Smooth muscle cell (in vitro differentiated cells): ENCODE results near the gene DLL3. TPM values are rescaled to one million over a fixed set of nuclear protein-coding genes. Genes with fewer than 3 reads are reported as not detected.

Experiments used
- DNase-seq: peaks from one replicate; lab custom pipeline; 2025; ENCODE audit not compliant: unreplicated experiment; lab: John Stamatoyannopoulos, UW
- H2AFZ ChIP-seq: fragments of 200-600 bp; sonication (generic); 2 replicates; pipeline ENCODE4 v1.6.0; 2016; ENCODE audit warnings: antibody characterized with exemption, low read depth, mild to moderate bottlenecking
- H3F3A ChIP-seq: fragments of 200-600 bp; sonication (generic); 2 replicates; pipeline ENCODE4 v1.6.0; 2017; ENCODE audit warnings: antibody characterized with exemption, low read depth
- H3K27ac ChIP-seq: fragments of 200-600 bp; sonication (generic); 2 replicates; pipeline ENCODE4 v1.5.1; 2016; ENCODE audit warnings: low read depth, mild to moderate bottlenecking
- H3K27me3 ChIP-seq: fragments of 200-600 bp; sonication (generic); 2 replicates; pipeline ENCODE4 v1.6.1; 2016; ENCODE audit warnings: low read depth, mild to moderate bottlenecking
- H3K36me3 ChIP-seq: fragments of 200-600 bp; sonication (generic); 2 replicates; pipeline ENCODE4 v1.5.1; 2016; ENCODE audit warnings: low read depth
- H3K4me1 ChIP-seq: fragments of 200-600 bp; sonication (generic); 2 replicates; pipeline ENCODE4 v1.5.1; 2016; ENCODE audit warnings: low read depth
- H3K4me2 ChIP-seq: fragments of 200-600 bp; sonication (generic); 2 replicates; pipeline ENCODE4 v1.6.0; 2016; ENCODE audit warnings: mild to moderate bottlenecking
- H3K4me3 ChIP-seq: fragments of 200-600 bp; sonication (generic); 2 replicates; pipeline ENCODE4 v1.5.1; 2016; ENCODE audit warnings: mild to moderate bottlenecking
- H3K79me2 ChIP-seq: fragments of 200-600 bp; sonication (generic); 2 replicates; pipeline ENCODE4 v1.6.0; 2016; ENCODE audit warnings: low read depth, mild to moderate bottlenecking
- H3K9ac ChIP-seq: fragments of 200-600 bp; sonication (generic); 2 replicates; pipeline ENCODE4 v1.6.0; 2016; ENCODE audit warnings: low read depth
- H3K9me3 ChIP-seq: fragments of 200-600 bp; sonication (generic); replicated peaks from 2 replicates; pipeline ENCODE4 v1.5.1; 2016; ENCODE audit warnings: low read depth
- H4K20me1 ChIP-seq: fragments of 200-600 bp; sonication (generic); 2 replicates; pipeline ENCODE4 v1.6.0; 2016; ENCODE audit warnings: low read depth
- WGBS: methylation state at CpG from one replicate; pipeline ENCODE4 v1.1.7; 2016; ENCODE audit warnings: low lambda C conversion rate; 5-methylcytosine and 5-hydroxymethylcytosine counted together
- polyA plus RNA-seq: library from polyadenylated mRNA; unstranded; fragments of >200 nt; fragmentation: Nextera tagmentation; extraction: Ambion mirVana; gene quantifications from 2 replicates; pipeline ENCODE4 v1.2.1, GENCODE V29; 2016
- total RNA-seq: library from RNA; depleted of rRNA; stranded (reverse); fragments of >200 nt; gene quantifications from 2 replicates; pipeline ENCODE4 v1.2.3, GENCODE V29; 2014
- TF ChIP-seq, protein P1 (sequence below): fragments of 200-600 bp; sonication (generic); IDR thresholded peaks from 2 replicates; pipeline ENCODE4 v1.5.1; 2017; ENCODE audit warnings: borderline replicate concordance, mild to moderate bottlenecking, antibody characterized with exemption; ENCODE audit not compliant: insufficient read depth, poor library complexity, severe bottlenecking

The DLL3 gene
- total and polyA plus RNA-seq, 2 experiments from 2014 or later: 1.6 to 9.3 TPM

DNA sequence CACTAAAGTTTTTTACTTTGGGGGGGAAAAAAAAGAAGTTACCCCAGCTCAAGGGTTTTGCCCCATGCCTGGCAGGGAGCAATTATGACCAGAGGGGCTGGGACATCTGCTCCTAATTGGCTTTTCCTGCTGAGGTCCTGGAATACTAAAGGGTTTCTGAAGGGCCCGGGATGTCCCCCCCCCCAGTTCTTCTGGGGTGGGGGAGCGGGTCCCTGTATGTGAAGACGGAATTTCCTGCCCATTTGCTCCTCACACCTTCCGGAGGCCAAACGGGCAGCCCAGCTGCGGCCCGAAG, 1.1 kb upstream of the DLL3 start:
- H3K9me3 ChIP-seq: no peaks in the 10 kb centered on the region
- no peak overlapping the region for H3K27ac ChIP-seq
- DNase-seq: no peak
- H3K4me2 ChIP-seq: peak overlapping the region; percentile 84
- H3K36me3 ChIP-seq: no peaks in the 10 kb centered on the region
- peak overlapping the region; percentile 37 for H3K4me3 ChIP-seq
- peaks cover 13% of the 10 kb centered on the region for H3K4me1 ChIP-seq
- H3F3A ChIP-seq: no peaks in the 10 kb centered on the region
- no peaks in the 10 kb centered on the region for H4K20me1 ChIP-seq
- H2AFZ ChIP-seq: peak overlapping the region; percentile 2
- 3% methylated on average over 5 of the region's 7 CpGs for WGBS
- H3K27me3 ChIP-seq: peaks cover 41% of the 10 kb centered on the region
- TF ChIP-seq, protein P1, sequence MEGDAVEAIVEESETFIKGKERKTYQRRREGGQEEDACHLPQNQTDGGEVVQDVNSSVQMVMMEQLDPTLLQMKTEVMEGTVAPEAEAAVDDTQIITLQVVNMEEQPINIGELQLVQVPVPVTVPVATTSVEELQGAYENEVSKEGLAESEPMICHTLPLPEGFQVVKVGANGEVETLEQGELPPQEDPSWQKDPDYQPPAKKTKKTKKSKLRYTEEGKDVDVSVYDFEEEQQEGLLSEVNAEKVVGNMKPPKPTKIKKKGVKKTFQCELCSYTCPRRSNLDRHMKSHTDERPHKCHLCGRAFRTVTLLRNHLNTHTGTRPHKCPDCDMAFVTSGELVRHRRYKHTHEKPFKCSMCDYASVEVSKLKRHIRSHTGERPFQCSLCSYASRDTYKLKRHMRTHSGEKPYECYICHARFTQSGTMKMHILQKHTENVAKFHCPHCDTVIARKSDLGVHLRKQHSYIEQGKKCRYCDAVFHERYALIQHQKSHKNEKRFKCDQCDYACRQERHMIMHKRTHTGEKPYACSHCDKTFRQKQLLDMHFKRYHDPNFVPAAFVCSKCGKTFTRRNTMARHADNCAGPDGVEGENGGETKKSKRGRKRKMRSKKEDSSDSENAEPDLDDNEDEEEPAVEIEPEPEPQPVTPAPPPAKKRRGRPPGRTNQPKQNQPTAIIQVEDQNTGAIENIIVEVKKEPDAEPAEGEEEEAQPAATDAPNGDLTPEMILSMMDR: no peak
- H3K9ac ChIP-seq: no peak overlapping the region
- H3K79me2 ChIP-seq: no peaks in the 10 kb centered on the region

DNA sequence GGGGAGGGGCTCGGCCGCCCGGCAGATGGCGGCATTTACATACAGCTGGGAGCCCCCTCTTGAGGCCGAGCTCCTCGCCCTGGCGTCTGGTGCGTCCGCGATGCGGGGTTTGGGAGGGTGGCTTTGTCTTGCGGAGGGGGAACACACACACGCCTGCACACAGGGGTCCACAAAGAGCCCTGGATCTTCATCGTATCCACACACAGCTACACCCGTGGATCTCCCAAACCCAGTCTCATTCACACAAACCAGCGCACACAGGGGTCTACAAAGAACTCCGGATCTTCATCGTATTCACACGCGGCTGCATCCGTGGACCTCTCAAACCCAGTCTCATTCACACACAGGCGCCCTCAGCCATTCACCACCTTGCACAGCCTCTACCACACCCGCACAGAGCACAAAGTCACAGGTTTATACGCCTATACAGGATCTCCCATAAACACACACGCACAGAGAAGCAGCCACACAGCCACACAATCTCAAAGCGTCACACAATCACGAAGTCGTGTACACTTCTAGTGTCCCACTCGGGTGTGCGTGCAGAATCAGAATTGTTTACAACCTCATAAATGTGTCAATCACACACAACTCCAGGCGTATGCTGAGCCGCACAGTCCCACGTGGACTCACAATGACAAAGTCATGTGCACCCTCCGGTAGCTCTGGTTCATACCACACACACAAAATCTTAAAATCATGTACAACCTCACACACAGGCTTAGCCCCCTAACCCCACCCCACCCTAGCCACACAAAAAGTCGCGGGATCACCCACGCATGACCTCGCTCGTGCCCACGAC, 550 bp upstream of the DLL3 start:
- peak overlapping the region; percentile 84 for H3K4me2 ChIP-seq
- 2% methylated on average over 34 of the region's 40 CpGs for WGBS
- no peaks in the 10 kb centered on the region for H4K20me1 ChIP-seq
- H3K36me3 ChIP-seq: no peaks in the 10 kb centered on the region
- no peak overlapping the region for H3K9ac ChIP-seq
- no peak overlapping the region for H3K27ac ChIP-seq
- H2AFZ ChIP-seq: peak overlapping the region; percentile 2
- H3K4me1 ChIP-seq: peaks cover 13% of the 10 kb centered on the region
- no peaks in the 10 kb centered on the region for H3K79me2 ChIP-seq
- no peaks in the 10 kb centered on the region for H3K9me3 ChIP-seq
- H3F3A ChIP-seq: no peaks in the 10 kb centered on the region
- peak overlapping the region; percentile 37 for H3K4me3 ChIP-seq
- peaks cover 43% of the 10 kb centered on the region for H3K27me3 ChIP-seq
- peak; percentile 11 for DNase-seq
- TF ChIP-seq, protein P1: peak; percentile 25

DNA sequence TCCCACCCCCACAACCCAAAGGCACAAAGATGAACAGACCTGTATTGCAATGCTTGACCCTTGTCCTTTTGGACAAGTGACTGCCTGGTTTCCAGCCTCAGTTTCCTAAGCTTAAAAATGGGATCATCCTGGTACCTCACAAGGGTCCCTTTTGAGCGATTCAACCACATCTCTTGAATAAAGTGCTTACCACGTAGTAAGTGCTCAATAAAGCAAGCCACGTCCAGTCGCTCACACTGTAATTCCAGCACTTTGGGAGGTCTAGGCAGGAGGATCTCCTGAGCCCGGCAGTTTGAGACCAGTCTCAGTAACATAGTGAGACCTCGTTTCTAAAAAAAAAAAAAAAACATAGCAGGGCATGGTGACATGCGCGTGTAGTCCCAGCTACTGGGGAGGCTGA, 1.2 kb downstream of the DLL3 start:
- 81% methylated on average over 8 of the region's 8 CpGs for WGBS
- Histone ChIP-seq H3K27ac (no peak overlapping the region), H3K4me3 (no peak overlapping the region), H3K4me2 (no peak overlapping the region), H2AFZ (no peak overlapping the region), H3F3A (no peaks in the 10 kb centered on the region), H3K27me3 (peaks cover 56% of the 10 kb centered on the region), H3K9me3 (no peaks in the 10 kb centered on the region), H4K20me1 (no peaks in the 10 kb centered on the region), H3K79me2 (no peaks in the 10 kb centered on the region), H3K36me3 (no peaks in the 10 kb centered on the region), H3K4me1 (peaks cover 13% of the 10 kb centered on the region), H3K9ac (no peak overlapping the region)
- TF ChIP-seq, protein P1: no peak
- DNase-seq: no peak

DNA sequence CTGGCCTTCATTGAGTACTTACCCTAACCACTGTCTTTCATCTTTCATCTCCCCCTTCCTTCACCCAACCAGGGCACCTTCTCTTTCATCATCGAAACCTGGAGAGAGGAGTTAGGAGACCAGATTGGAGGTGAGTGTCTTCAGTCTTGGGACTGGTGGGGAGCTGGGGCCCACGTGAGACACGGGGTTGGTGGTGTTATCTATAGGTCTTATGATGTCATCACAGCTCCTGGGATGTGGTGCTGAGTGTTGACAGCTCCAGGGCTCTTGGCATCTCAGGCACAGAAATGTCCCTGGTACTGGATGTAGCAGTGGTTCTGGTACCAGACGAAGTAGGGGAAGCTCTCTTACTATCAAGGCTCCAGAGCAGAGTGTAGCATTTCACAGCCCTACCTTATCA, 1.8 kb downstream of the DLL3 start:
- Histone ChIP-seq H3K36me3 (no peaks in the 10 kb centered on the region), H3K27ac (no peak overlapping the region), H2AFZ (no peak overlapping the region), H3K27me3 (peaks cover 57% of the 10 kb centered on the region), H4K20me1 (no peaks in the 10 kb centered on the region), H3K4me2 (no peak overlapping the region), H3K9ac (no peak overlapping the region), H3K4me1 (peaks cover 13% of the 10 kb centered on the region), H3F3A (no peaks in the 10 kb centered on the region), H3K79me2 (no peaks in the 10 kb centered on the region), H3K4me3 (no peak overlapping the region), H3K9me3 (no peaks in the 10 kb centered on the region)
- 61% methylated on average over 4 of the region's 4 CpGs for WGBS
- TF ChIP-seq, protein P1: no peak
- DNase-seq: no peak
